Cardiac muscle cell (in vitro differentiated cells and primary cell): ENCODE measurements around the gene SH2D2A. TPM values are rescaled to one million over a fixed set of nuclear protein-coding genes. Genes with fewer than 3 reads are reported as not detected.

Experiments
- DNase-seq, 2 donors: peaks; one replicate each; pipeline versions ENCODE4 v3.0.0 to v3.0.0-alpha.2; 2010 to 2017; ENCODE audit warnings: low read depth in 1 of 2, low spot score in 1 of 2
- H3K27ac ChIP-seq: fragments of 200-600 bp; sonication (generic); 2 replicates; pipeline ENCODE4 v1.5.1; 2016
- H3K27me3 ChIP-seq: fragments of 200-600 bp; sonication (generic); 2 replicates; pipeline ENCODE4 v1.6.0; 2016; ENCODE audit warnings: control low read depth
- H3K36me3 ChIP-seq: fragments of 200-600 bp; sonication (generic); 2 replicates; pipeline ENCODE4 v1.5.1; 2016; ENCODE audit warnings: control low read depth
- H3K4me1 ChIP-seq: fragments of 200-600 bp; sonication (generic); 2 replicates; pipeline ENCODE4 v1.8.1; 2017; ENCODE audit warnings: low read depth, mild to moderate bottlenecking, mixed run types
- H3K4me3 ChIP-seq: fragments of 200-600 bp; sonication (generic); 2 replicates; pipeline ENCODE4 v1.5.1; 2016; ENCODE audit warnings: mild to moderate bottlenecking
- H3K9me3 ChIP-seq: fragments of 200-600 bp; sonication (generic); 2 replicates; pipeline ENCODE4 v1.5.1; 2017; ENCODE audit warnings: low read depth, mild to moderate bottlenecking, control low read depth
- CTCF ChIP-seq: IDR thresholded peaks from 2 replicates; pipeline ENCODE4 v1.5.1; 2012; ENCODE audit warnings: low read depth, mild to moderate bottlenecking, low read length
- polyA plus RNA-seq: library from polyadenylated mRNA; unstranded; fragments of >200 nt; fragmentation: Nextera tagmentation; extraction: Ambion mirVana; gene quantifications from 2 replicates; pipeline ENCODE4 v1.2.1, GENCODE V29; 2016
- total RNA-seq: library from RNA; depleted of rRNA; stranded (reverse); fragments of >200 nt; gene quantifications from 2 replicates; pipeline ENCODE4 v1.2.3, GENCODE V29; 2016

SH2D2A gene
- total and polyA plus RNA-seq, 2 experiments from 2014 or later = 1.1 to 2.7 TPM

GRCh38 chr1:156847591-156848460, 31.2 kb upstream of the SH2D2A start:
- Histone ChIP-seq H3K27ac (no peak overlapping the region), H3K27me3 (peaks cover 84% of the 10 kb centered on the region), H3K4me3 (no peak overlapping the region), H3K36me3 (no peaks in the 10 kb centered on the region), H3K9me3 (no peaks in the 10 kb centered on the region), H3K4me1 (peaks cover 6% of the 10 kb centered on the region)
- TF ChIP-seq CTCF = no peak
- no peak for DNase-seq

GRCh38 chr1:156846643-156847042, 30.0 kb upstream of the SH2D2A start:
- Histone ChIP-seq H3K27ac (no peak overlapping the region), H3K9me3 (no peaks in the 10 kb centered on the region), H3K4me1 (peaks cover 6% of the 10 kb centered on the region), H3K4me3 (no peak overlapping the region), H3K27me3 (peaks cover 94% of the 10 kb centered on the region), H3K36me3 (no peaks in the 10 kb centered on the region)
- DNase-seq = no peak
- TF ChIP-seq CTCF = no peak

GRCh38 chr1:156845953-156846545, 29.4 kb upstream of the SH2D2A start:
- Histone ChIP-seq H3K27ac (no peak overlapping the region), H3K27me3 (peaks cover 90% of the 10 kb centered on the region), H3K9me3 (no peaks in the 10 kb centered on the region), H3K4me1 (peaks cover 6% of the 10 kb centered on the region), H3K36me3 (no peaks in the 10 kb centered on the region), H3K4me3 (no peak overlapping the region)
- no peak for TF ChIP-seq CTCF
- no peak for DNase-seq

- Histone ChIP-seq H3K27ac (no peak overlapping the region), H3K9me3 (no peaks in the 10 kb centered on the region), H3K27me3 (peaks cover 85% of the 10 kb centered on the region), H3K4me1 (peaks cover 6% of the 10 kb centered on the region), H3K4me3 (no peak overlapping the region), H3K36me3 (no peaks in the 10 kb centered on the region)
- DNase-seq = peak; percentile 21 to 43
- TF ChIP-seq CTCF = peak; percentile 8
Measured at GRCh38 chr1:156845055-156845952, 28.7 kb upstream of the SH2D2A start.

GRCh38 chr1:156844638-156845037, 28.0 kb upstream of the SH2D2A start:
- no peak overlapping the region for H3K4me3 ChIP-seq
- H3K9me3 ChIP-seq = no peaks in the 10 kb centered on the region

More at GRCh38 chr1:156844638-156845037, 28.0 kb upstream of the SH2D2A start:
- no peak for TF ChIP-seq CTCF
- H3K4me1 ChIP-seq = peaks cover 6% of the 10 kb centered on the region
- no peak overlapping the region for H3K27ac ChIP-seq
- peaks cover 78% of the 10 kb centered on the region for H3K27me3 ChIP-seq
- no peaks in the 10 kb centered on the region for H3K36me3 ChIP-seq
- DNase-seq = no peak
